Measurements from ENCODE around the gene PGAP6. TPM values are rescaled to one million over a fixed set of nuclear protein-coding genes. Genes with fewer than 3 reads are reported as not detected.

PGAP6 gene
- total and polyA plus RNA-seq, 9 of the 15 experiments (the other 6 are each of a cell fraction or from before 2014, with no cell fraction given): 0.45 to 50.2 (median 39.3) TPM

GRCh38 chr16:324451-325334, 57.1 kb downstream of the PGAP6 start (continued):
- TF ChIP-seq RBM14 (IDR thresholded peaks at IDR 0.05; ENCODE audit: borderline replicate concordance, insufficient read depth, low read depth, low read length) (0 out of 2 replicates have a peak, but pooled peaks have one; percentile 20), ZNF253 (CRISPR knock-in tag; conservative IDR thresholded peaks at IDR 0.05) (no peak), GTF3C2 (IDR thresholded peaks at IDR 0.05; ENCODE audit: borderline replicate concordance, extremely low read depth, insufficient read length) (no peak), KLF1 (tag; IDR thresholded peaks at IDR 0.05) (no peak; the same call in 1 of the 2 replicates), MBD2 (IDR thresholded peaks at IDR 0.05; ENCODE audit: borderline replicate concordance, low read depth) (peak; percentile 50; the same call in 1 of the 2 replicates), LCOR (CRISPR knock-in tag; IDR thresholded peaks at IDR 0.05) (peak; percentile 43; the same call in 1 of the 2 replicates), HBP1 (CRISPR knock-in tag; IDR thresholded peaks at IDR 0.05) (no peak), MLLT1 (IDR thresholded peaks at IDR 0.05) (0 out of 4 replicates have a peak, but pooled peaks of 1 of the 2 experiments have one; percentile 38)

Data from K562 (cell line).